ENCODE results near the gene DMRTC1B. TPM values are rescaled to one million over a fixed set of nuclear protein-coding genes. Genes with fewer than 3 reads are reported as not detected.
"Not testable (repeated sequence)": the region's sequence is repeated elsewhere in the genome, so short reads cannot be mapped to it uniquely, and the experiment has no call there.

DMRTC1B gene
- total and polyA plus RNA-seq, 2 donors (not counting 3 experiments of a cell fraction or from before 2014, with no cell fraction given): not detected

DNA sequence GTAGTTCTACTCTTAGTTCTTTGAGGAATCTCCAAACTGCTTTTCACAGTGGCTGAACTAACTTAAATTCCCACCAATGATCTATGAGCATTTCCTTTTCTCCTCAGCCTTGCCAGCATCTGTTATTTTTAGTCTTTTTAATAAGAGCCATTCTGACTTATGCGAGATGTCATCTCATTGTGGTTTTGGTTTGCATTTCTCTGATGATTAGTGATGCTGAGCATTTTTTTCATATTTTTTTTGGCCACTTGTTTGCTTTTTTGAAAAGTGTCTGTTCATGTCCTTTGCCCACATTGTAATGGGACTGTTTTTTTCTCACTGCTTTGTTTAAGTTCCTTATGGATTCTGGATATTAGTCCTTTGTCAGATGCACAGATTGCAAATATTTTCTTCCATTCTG lies 41.1 kb upstream of the DMRTC1B start:
- intact Hi-C loops (cut with micrococcal nuclease) (no loop called here), dilution Hi-C loops (cut with MboI; ENCODE audit: extremely low pct_ligation_motif_present, low sequenced_read_pairs) (no loop called here)
- no peaks in the 10 kb centered on the region for H3K36me3 ChIP-seq (ENCODE audit: control insufficient read depth in 2 of 2, extremely low read depth in 1 of 2, insufficient read depth in 2 of 2, low read length in 2 of 2)
- DNase-seq (ENCODE audit: low read depth, low spot score) (no peak), FAIRE-seq (no peak)
- H3K9me1 ChIP-seq (replicated peaks; ENCODE audit: control insufficient read depth, extremely low read depth, insufficient read depth, low read length): no peaks in the 10 kb centered on the region
- no peak overlapping the region for H3K27ac ChIP-seq (ENCODE audit: insufficient read depth, low read depth, low read length)
- H3K79me2 ChIP-seq (ENCODE audit: control insufficient read depth, insufficient read depth, low read length): no peaks in the 10 kb centered on the region
- H3K4me1 ChIP-seq (ENCODE audit: control insufficient read depth, extremely low read depth, insufficient read depth, low read length): no peaks in the 10 kb centered on the region
- peaks cover 4% of the 10 kb centered on the region in 2 experiments for H3K27me3 ChIP-seq (ENCODE audit: control insufficient read depth in 2 of 2, insufficient read depth in 2 of 2, low read length in 2 of 2)
- ChIA-PET POLR2A (no interaction called here), CTCF (no interaction called here)
- no peak overlapping the region for H3K4me3 ChIP-seq (replicated peaks in 1 of 3; ENCODE audit: insufficient read depth in 1 of 3, low read depth in 1 of 3, low read length in 3 of 3)
- H3K4me2 ChIP-seq (ENCODE audit: insufficient read depth, low read length): no peak overlapping the region
- no peak overlapping the region for H2AFZ ChIP-seq (ENCODE audit: low read depth, low read length)
- no TSS peak for BruUV-seq (replicated peaks)
- no peak overlapping the region for H3K9ac ChIP-seq (replicated peaks; ENCODE audit: extremely low read depth, insufficient read depth, low read length)
- H4K20me1 ChIP-seq (replicated peaks; ENCODE audit: control insufficient read depth, extremely low read depth, insufficient read depth, low read length): no peaks in the 10 kb centered on the region
- TF ChIP-seq JUN (IDR thresholded peaks at IDR 0.05; ENCODE audit: borderline replicate concordance, insufficient read depth, insufficient read length, low read depth) (no peak), POLR2A (IDR thresholded peaks at IDR 0.05; ENCODE audit: low read depth, low read length) (no peak), GATA2 (IDR thresholded peaks at IDR 0.05; ENCODE audit: insufficient read depth, insufficient read length, low read depth, low read length) (no peak), FOS (IDR thresholded peaks at IDR 0.05; ENCODE audit: borderline replicate concordance, insufficient read depth, low read length) (no peak), POLR2AphosphoS5 (IDR thresholded peaks at IDR 0.05; ENCODE audit: insufficient read depth, low read depth, low read length) (no peak), MYC (IDR thresholded peaks at IDR 0.05; ENCODE audit: low read depth, low read length) (no peak), EZH2 (IDR thresholded peaks at IDR 0.05; ENCODE audit: borderline replicate concordance, low read depth, low read length, severe bottlenecking) (no peak)
- TF ChIP-seq, protein P1, sequence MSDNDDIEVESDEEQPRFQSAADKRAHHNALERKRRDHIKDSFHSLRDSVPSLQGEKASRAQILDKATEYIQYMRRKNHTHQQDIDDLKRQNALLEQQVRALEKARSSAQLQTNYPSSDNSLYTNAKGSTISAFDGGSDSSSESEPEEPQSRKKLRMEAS (IDR thresholded peaks at IDR 0.05; ENCODE audit: insufficient read depth, insufficient read length): no peak
- TF ChIP-seq, protein P2, sequence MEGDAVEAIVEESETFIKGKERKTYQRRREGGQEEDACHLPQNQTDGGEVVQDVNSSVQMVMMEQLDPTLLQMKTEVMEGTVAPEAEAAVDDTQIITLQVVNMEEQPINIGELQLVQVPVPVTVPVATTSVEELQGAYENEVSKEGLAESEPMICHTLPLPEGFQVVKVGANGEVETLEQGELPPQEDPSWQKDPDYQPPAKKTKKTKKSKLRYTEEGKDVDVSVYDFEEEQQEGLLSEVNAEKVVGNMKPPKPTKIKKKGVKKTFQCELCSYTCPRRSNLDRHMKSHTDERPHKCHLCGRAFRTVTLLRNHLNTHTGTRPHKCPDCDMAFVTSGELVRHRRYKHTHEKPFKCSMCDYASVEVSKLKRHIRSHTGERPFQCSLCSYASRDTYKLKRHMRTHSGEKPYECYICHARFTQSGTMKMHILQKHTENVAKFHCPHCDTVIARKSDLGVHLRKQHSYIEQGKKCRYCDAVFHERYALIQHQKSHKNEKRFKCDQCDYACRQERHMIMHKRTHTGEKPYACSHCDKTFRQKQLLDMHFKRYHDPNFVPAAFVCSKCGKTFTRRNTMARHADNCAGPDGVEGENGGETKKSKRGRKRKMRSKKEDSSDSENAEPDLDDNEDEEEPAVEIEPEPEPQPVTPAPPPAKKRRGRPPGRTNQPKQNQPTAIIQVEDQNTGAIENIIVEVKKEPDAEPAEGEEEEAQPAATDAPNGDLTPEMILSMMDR (IDR thresholded peaks at IDR 0.05; ENCODE audit: extremely low read depth in 1 of 2, insufficient read depth in 1 of 2, low read depth in 1 of 2, low read length in 2 of 2): no peak
- no peaks in the 10 kb centered on the region for H3K9me3 ChIP-seq (replicated peaks; ENCODE audit: control insufficient read depth, insufficient read depth, low read length)

DNA sequence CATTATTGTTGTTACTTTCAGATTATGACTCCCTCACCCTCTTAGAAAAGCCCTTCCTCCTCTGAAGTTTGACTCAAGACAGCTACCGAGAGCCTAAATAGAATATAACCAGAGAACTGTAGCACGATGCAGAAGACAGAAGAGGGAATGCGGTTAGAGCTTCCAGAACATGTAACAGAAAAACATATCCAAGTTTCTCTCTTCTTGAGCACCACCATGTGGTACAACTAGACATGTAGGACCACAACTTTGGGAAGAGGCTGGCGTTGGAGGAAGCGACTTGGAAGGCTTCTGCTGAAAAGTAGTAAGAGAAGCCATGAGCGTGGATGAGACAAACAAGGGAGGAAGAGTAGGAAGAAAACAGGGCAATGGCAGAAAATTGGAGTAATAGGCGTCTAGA lies 31.1 kb upstream of the DMRTC1B start:
- H3K9me1 ChIP-seq (replicated peaks; ENCODE audit: control insufficient read depth, extremely low read depth, insufficient read depth, low read length); BruUV-seq (replicated peaks); H3K27me3 ChIP-seq (ENCODE audit: control insufficient read depth in 2 of 2, insufficient read depth in 2 of 2, low read length in 2 of 2); H3K4me2 ChIP-seq (ENCODE audit: insufficient read depth, low read length); H3K9ac ChIP-seq (replicated peaks; ENCODE audit: extremely low read depth, insufficient read depth, low read length); H3K36me3 ChIP-seq (ENCODE audit: control insufficient read depth in 2 of 2, extremely low read depth in 1 of 2, insufficient read depth in 2 of 2, low read length in 2 of 2); POLR2A ChIA-PET; H3K27ac ChIP-seq (ENCODE audit: insufficient read depth, low read depth, low read length); intact Hi-C loops (cut with micrococcal nuclease); H3K9me3 ChIP-seq (replicated peaks; ENCODE audit: control insufficient read depth, insufficient read depth, low read length); H3K4me3 ChIP-seq (replicated peaks in 1 of 3; ENCODE audit: insufficient read depth in 1 of 3, low read depth in 1 of 3, low read length in 3 of 3); H2AFZ ChIP-seq (ENCODE audit: low read depth, low read length); CTCF ChIA-PET; H4K20me1 ChIP-seq (replicated peaks; ENCODE audit: control insufficient read depth, extremely low read depth, insufficient read depth, low read length); H3K4me1 ChIP-seq (ENCODE audit: control insufficient read depth, extremely low read depth, insufficient read depth, low read length); dilution Hi-C loops (cut with MboI; ENCODE audit: extremely low pct_ligation_motif_present, low sequenced_read_pairs); DNase-seq (ENCODE audit: low read depth, low spot score); H3K79me2 ChIP-seq (ENCODE audit: control insufficient read depth, insufficient read depth, low read length): not testable (repeated sequence)
- peak; percentile 77 for FAIRE-seq

DNA sequence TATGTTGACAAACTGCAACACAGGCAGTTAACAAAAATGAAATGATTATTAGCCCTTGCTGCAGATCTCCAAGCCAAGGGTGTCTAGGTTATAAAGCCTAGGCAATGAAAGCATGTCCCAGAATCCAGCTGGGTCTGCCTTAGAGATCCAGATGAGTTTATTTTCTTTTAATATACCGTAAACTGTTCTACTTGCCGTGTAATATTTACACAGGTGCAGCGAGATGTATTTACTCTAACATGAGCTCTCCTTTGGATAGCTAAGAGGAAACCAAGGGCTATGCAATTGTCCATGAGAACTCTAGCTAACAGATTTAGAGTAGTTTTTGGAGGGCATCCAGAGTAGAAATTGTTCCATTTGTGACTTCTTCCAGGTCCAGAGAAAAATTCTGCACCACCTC lies 28.1 kb upstream of the DMRTC1B start:
- H4K20me1 ChIP-seq (replicated peaks; ENCODE audit: control insufficient read depth, extremely low read depth, insufficient read depth, low read length); dilution Hi-C loops (cut with MboI; ENCODE audit: extremely low pct_ligation_motif_present, low sequenced_read_pairs); H3K27me3 ChIP-seq (ENCODE audit: control insufficient read depth in 2 of 2, insufficient read depth in 2 of 2, low read length in 2 of 2); H3K9me3 ChIP-seq (replicated peaks; ENCODE audit: control insufficient read depth, insufficient read depth, low read length); H3K9ac ChIP-seq (replicated peaks; ENCODE audit: extremely low read depth, insufficient read depth, low read length); H3K36me3 ChIP-seq (ENCODE audit: control insufficient read depth in 2 of 2, extremely low read depth in 1 of 2, insufficient read depth in 2 of 2, low read length in 2 of 2); H2AFZ ChIP-seq (ENCODE audit: low read depth, low read length); H3K79me2 ChIP-seq (ENCODE audit: control insufficient read depth, insufficient read depth, low read length); H3K4me1 ChIP-seq (ENCODE audit: control insufficient read depth, extremely low read depth, insufficient read depth, low read length); H3K4me3 ChIP-seq (replicated peaks in 1 of 3; ENCODE audit: insufficient read depth in 1 of 3, low read depth in 1 of 3, low read length in 3 of 3); FAIRE-seq; H3K9me1 ChIP-seq (replicated peaks; ENCODE audit: control insufficient read depth, extremely low read depth, insufficient read depth, low read length); H3K27ac ChIP-seq (ENCODE audit: insufficient read depth, low read depth, low read length); BruUV-seq (replicated peaks); CTCF ChIA-PET; H3K4me2 ChIP-seq (ENCODE audit: insufficient read depth, low read length); intact Hi-C loops (cut with micrococcal nuclease); DNase-seq (ENCODE audit: low read depth, low spot score); POLR2A ChIA-PET: not testable (repeated sequence)
